GM10248 (cell line): ENCODE data around the gene ACBD6.

Experiments
- CTCF ChIA-PET: fragments of 300-600 bp; sonication (Branson Sonifier 250); formaldehyde crosslinking; extraction: SDS; loops from one replicate; lab custom pipeline; 2021; ENCODE audit warnings: antibody characterized with exemption; lab: Yijun Ruan, JAX
- POLR2A ChIA-PET: fragments of 350-650 bp; sonication (Branson Sonifier 250); formaldehyde crosslinking; extraction: SDS; loops from one replicate; lab custom pipeline; 2020; ENCODE audit warnings: antibody characterized with exemption; lab: Yijun Ruan, JAX
- DNase-seq: peaks from one replicate; pipeline ENCODE4 v3.0.0; 2012; ENCODE audit errors: extremely low spot score
- CTCF ChIP-seq: IDR thresholded peaks from 2 replicates; pipeline ENCODE4 v1.5.1; 2012; ENCODE audit warnings: mild to moderate bottlenecking, low read depth; ENCODE audit errors: extremely low read depth, missing control alignments, control extremely low read depth

ACBD6 gene

GRCh38 chr1:180262628-180263488 lies 239.5 kb downstream of the ACBD6 start:
- ChIA-PET CTCF (interaction anchor here (1.6 to 2.7 kb wide), 2 partner anchors 10 kb away, joined by 6 to 26 read pairs; no protein-coding TSS in a partner anchor), POLR2A (no interaction called here)
- no peak for TF ChIP-seq CTCF
- DNase-seq, result no peak

GRCh38 chr1:180261524-180262155 lies 240.7 kb downstream of the ACBD6 start:
- POLR2A ChIA-PET, result no interaction called here
- CTCF ChIA-PET, result interaction anchor here (1.0 to 2.7 kb wide), 7 partner anchors 9 to 221 kb away, joined by 3 to 26 read pairs (median 6); no protein-coding TSS in a partner anchor
- no peak for TF ChIP-seq CTCF
- DNase-seq, result no peak

GRCh38 chr1:180261030-180261429 lies 241.3 kb downstream of the ACBD6 start:
- no peak for TF ChIP-seq CTCF
- POLR2A ChIA-PET, result no interaction called here
- DNase-seq, result no peak
- CTCF ChIA-PET, result interaction anchor here (1.1 to 2.7 kb wide), 6 partner anchors 8 to 222 kb away, joined by 3 to 26 read pairs (median 6); no protein-coding TSS in a partner anchor

- ChIA-PET POLR2A (no interaction called here), CTCF (interaction anchor here (1.1 to 2.7 kb wide), 4 partner anchors 8 to 222 kb away, joined by 3 to 26 read pairs (median 8); no protein-coding TSS in a partner anchor)
- no peak for DNase-seq
- no peak for TF ChIP-seq CTCF
Observed at GRCh38 chr1:180260541-180260940, 241.8 kb downstream of the ACBD6 start.

- CTCF ChIA-PET, result interaction anchor here (1.0 to 2.7 kb wide), 2 partner anchors 10 to 11 kb away, joined by 3 to 8 read pairs; no protein-coding TSS in a partner anchor
- no peak for DNase-seq
- POLR2A ChIA-PET, result no interaction called here
- TF ChIP-seq CTCF, result no peak
Observed at GRCh38 chr1:180259431-180260338, 242.7 kb downstream of the ACBD6 start.

GRCh38 chr1:180258935-180259334 lies 243.4 kb downstream of the ACBD6 start:
- DNase-seq, result no peak
- no peak for TF ChIP-seq CTCF
- ChIA-PET POLR2A (no interaction called here), CTCF (interaction anchor here (1.0 to 2.7 kb wide), 2 partner anchors 10 to 11 kb away, joined by 3 to 8 read pairs; no protein-coding TSS in a partner anchor)
